ENCODE data around the gene HELZ. TPM values are rescaled to one million over a fixed set of nuclear protein-coding genes. Genes with fewer than 3 reads are reported as not detected.

The HELZ gene
- polyA plus RNA-seq, 3 donors = 24.8 to 44.1 (median 39.9) TPM

DNA sequence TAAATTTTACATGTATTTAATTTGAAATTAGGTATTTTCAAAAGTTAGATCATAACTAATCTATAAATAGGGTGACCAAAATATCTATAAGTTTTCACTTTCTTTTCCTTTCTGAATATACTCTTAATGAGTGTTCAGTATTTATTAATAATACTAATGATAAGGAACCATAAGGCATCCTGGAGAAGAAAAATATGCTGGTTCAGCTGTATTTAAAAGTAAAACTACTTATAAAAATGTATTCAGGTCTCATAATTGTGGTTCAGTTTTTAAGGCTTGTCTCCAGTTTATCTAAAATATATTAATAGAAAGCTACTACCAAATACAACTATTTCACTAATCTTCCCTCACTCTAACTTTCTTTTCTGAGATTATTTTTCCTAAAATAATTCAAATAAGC lies 67.3 kb downstream of the HELZ start:
- Histone ChIP-seq H3K4me2 (replicated peaks; ENCODE audit: extremely low read depth, low read length, poor library complexity, severe bottlenecking) (no peak overlapping the region), H3K27ac (ENCODE audit: low read depth in 1 of 2, low read length in 2 of 2) (no peak overlapping the region), H3K9ac (ENCODE audit: insufficient read depth, low read length, poor library complexity, severe bottlenecking) (no peak overlapping the region), H3K27me3 (ENCODE audit: control insufficient read depth in 2 of 2, insufficient read depth in 2 of 2, low read length in 2 of 2) (no peaks in the 10 kb centered on the region), H4K20me1 (ENCODE audit: insufficient read depth, low read length) (peaks cover 35% of the 10 kb centered on the region), H3K4me1 (ENCODE audit: control insufficient read depth in 1 of 2, insufficient read depth in 2 of 2, low read length in 2 of 2) (peaks cover 1 to 2% of the 10 kb centered on the region in 2 donors), H3K79me2 (ENCODE audit: insufficient read depth, low read length) (peaks cover 15% of the 10 kb centered on the region), H3K9me3 (replicated peaks in 1 of 2; ENCODE audit: control insufficient read depth in 1 of 2, insufficient read depth in 1 of 2, low read length in 2 of 2) (no peaks in the 10 kb centered on the region), H2AFZ (ENCODE audit: insufficient read depth, low read depth, low read length, poor library complexity, severe bottlenecking) (no peak overlapping the region), H3K4me3 (replicated peaks in 1 of 3; ENCODE audit: low read depth in 2 of 3, low read length in 3 of 3) (no peak overlapping the region), H3K36me3 (replicated peaks in 1 of 2; ENCODE audit: control insufficient read depth in 1 of 2, insufficient read depth in 2 of 2, low read length in 2 of 2) (peaks cover 55 to 83% of the 10 kb centered on the region in 2 donors)
- Mint-ChIP-seq H3K4me3 (no peak overlapping the region), H3K27ac (no peak overlapping the region), H3K36me3 (peaks cover 60 to 67% of the 10 kb centered on the region in 2 donors), H3K4me1 (peaks cover 5% of the 10 kb centered on the region), H3K27me3 (ENCODE audit: low read depth in 3 of 3) (no peaks in the 10 kb centered on the region), H3K9me3 (no peaks in the 10 kb centered on the region)
- no peak for DNase-seq
- intact Hi-C loops (cut with micrococcal nuclease) = no loop called here
- TF ChIP-seq, protein P1, sequence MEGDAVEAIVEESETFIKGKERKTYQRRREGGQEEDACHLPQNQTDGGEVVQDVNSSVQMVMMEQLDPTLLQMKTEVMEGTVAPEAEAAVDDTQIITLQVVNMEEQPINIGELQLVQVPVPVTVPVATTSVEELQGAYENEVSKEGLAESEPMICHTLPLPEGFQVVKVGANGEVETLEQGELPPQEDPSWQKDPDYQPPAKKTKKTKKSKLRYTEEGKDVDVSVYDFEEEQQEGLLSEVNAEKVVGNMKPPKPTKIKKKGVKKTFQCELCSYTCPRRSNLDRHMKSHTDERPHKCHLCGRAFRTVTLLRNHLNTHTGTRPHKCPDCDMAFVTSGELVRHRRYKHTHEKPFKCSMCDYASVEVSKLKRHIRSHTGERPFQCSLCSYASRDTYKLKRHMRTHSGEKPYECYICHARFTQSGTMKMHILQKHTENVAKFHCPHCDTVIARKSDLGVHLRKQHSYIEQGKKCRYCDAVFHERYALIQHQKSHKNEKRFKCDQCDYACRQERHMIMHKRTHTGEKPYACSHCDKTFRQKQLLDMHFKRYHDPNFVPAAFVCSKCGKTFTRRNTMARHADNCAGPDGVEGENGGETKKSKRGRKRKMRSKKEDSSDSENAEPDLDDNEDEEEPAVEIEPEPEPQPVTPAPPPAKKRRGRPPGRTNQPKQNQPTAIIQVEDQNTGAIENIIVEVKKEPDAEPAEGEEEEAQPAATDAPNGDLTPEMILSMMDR (IDR thresholded peaks at IDR 0.05) = no peak

DNA sequence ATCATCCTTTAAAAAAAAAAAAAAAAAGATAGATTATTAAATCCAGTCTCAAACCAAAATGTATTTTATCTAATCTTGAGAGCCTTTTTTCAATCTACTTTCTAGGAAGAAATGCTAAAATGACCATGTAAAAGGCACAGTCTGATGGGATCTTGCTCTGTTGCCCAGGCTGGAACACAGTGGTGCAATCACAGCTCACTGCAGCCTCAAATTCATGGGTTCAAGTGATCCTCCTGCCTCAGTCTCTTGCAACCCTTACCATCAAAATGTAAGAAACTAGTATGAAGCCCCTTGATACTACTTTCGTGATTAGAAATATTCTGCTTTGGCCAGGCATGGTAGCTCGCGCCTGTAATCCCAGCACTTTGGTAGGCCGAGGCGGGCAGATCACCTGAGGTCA lies 70.8 kb downstream of the HELZ start:
- no peaks in the 10 kb centered on the region for H3K9me3 Mint-ChIP-seq
- Histone ChIP-seq H3K9ac (ENCODE audit: insufficient read depth, low read length, poor library complexity, severe bottlenecking) (no peak overlapping the region), H3K9me3 (replicated peaks in 1 of 2; ENCODE audit: control insufficient read depth in 1 of 2, insufficient read depth in 1 of 2, low read length in 2 of 2) (no peaks in the 10 kb centered on the region), H2AFZ (ENCODE audit: insufficient read depth, low read depth, low read length, poor library complexity, severe bottlenecking) (no peak overlapping the region), H3K27me3 (ENCODE audit: control insufficient read depth in 2 of 2, insufficient read depth in 2 of 2, low read length in 2 of 2) (no peaks in the 10 kb centered on the region), H3K27ac (ENCODE audit: low read depth in 1 of 2, low read length in 2 of 2) (peak overlapping the region in 1 of 2 donors; percentile 33), H3K4me1 (ENCODE audit: control insufficient read depth in 1 of 2, insufficient read depth in 2 of 2, low read length in 2 of 2) (peaks cover 19 to 20% of the 10 kb centered on the region in 2 donors), H3K36me3 (replicated peaks in 1 of 2; ENCODE audit: control insufficient read depth in 1 of 2, insufficient read depth in 2 of 2, low read length in 2 of 2) (peaks cover 53 to 79% of the 10 kb centered on the region in 2 donors), H4K20me1 (ENCODE audit: insufficient read depth, low read length) (peaks cover 40% of the 10 kb centered on the region), H3K4me2 (replicated peaks; ENCODE audit: extremely low read depth, low read length, poor library complexity, severe bottlenecking) (no peak overlapping the region), H3K4me3 (replicated peaks in 1 of 3; ENCODE audit: low read depth in 2 of 3, low read length in 3 of 3) (no peak overlapping the region), H3K79me2 (ENCODE audit: insufficient read depth, low read length) (peaks cover 36% of the 10 kb centered on the region)
- no peak overlapping the region for H3K4me3 Mint-ChIP-seq
- no peak for DNase-seq
- no CpG with 5 or more reads among the region's 5 CpGs for WGBS (ENCODE audit: insufficient coverage)
- TF ChIP-seq, protein P1 (IDR thresholded peaks at IDR 0.05) = no peak
- H3K27ac Mint-ChIP-seq = peak overlapping the region in 3 of 7 donors; percentile 46 to 58 (median 53)
- peaks cover 57 to 70% of the 10 kb centered on the region in 2 donors for H3K36me3 Mint-ChIP-seq
- peaks cover 22% of the 10 kb centered on the region for H3K4me1 Mint-ChIP-seq
- intact Hi-C loops (cut with micrococcal nuclease) = no loop called here
- H3K27me3 Mint-ChIP-seq (ENCODE audit: low read depth in 3 of 3) = no peaks in the 10 kb centered on the region

All from CD14-positive monocyte (primary cell).